Endothelial cell of umbilical vein (primary cell): ENCODE measurements around the gene ZNF425. TPM values are rescaled to one million over a fixed set of nuclear protein-coding genes. Genes with fewer than 3 reads are reported as not detected.

ENCODE experiments used
- BruUV-seq: library from RNA; stranded (reverse); fragments of 400-500 nt; replicated peaks from 2 replicates; lab custom pipeline; 2021; lab: Mats Ljungman, UMichigan
- CTCF ChIA-PET: fragments of 300-600, 350-600 bp; sonication (Branson Sonifier 250); formaldehyde crosslinking; loops from one replicate; lab custom pipeline; 2021; ENCODE audit warnings: antibody characterized with exemption, inconsistent platforms; lab: Charles Lee
- POLR2A ChIA-PET: fragments of 300-600, 350-600 bp; sonication (Branson Sonifier 250); formaldehyde crosslinking; loops from one replicate; lab custom pipeline; 2021; ENCODE audit warnings: antibody characterized with exemption, inconsistent platforms; lab: Charles Lee
- DNase-seq: peaks from one replicate; pipeline ENCODE4 v3.0.0-alpha.2; 2011; ENCODE audit warnings: low read depth, low spot score
- FAIRE-seq: peaks from 2 replicates; lab custom pipeline; 2011; peaks lifted over from hg19 to GRCh38; lab: Jason Lieb, UNC
- H2AFZ ChIP-seq: 2 replicates; pipeline ENCODE4 v1.6.0; 2012; ENCODE audit warnings: low read depth, low read length, control low read depth, inconsistent platforms
- H3K27ac ChIP-seq: 2 replicates; pipeline ENCODE4 v1.5.1; 2011; ENCODE audit warnings: low read depth, mild to moderate bottlenecking, control low read depth, low read length, moderate library complexity; ENCODE audit not compliant: insufficient read depth
- H3K27me3 ChIP-seq, 2 experiments: 2 replicates each; pipeline versions ENCODE4 v1.6.0 to v1.6.1; 2011; ENCODE audit warnings: low read length in 2 of 2, mixed read lengths in 1 of 2; ENCODE audit not compliant: control insufficient read depth in 2 of 2, insufficient read depth in 2 of 2
- H3K36me3 ChIP-seq, 2 experiments: 2 replicates in 1 of 2; 3 replicates in 1 of 2; pipeline ENCODE4 v1.5.1; 2011; ENCODE audit warnings: low read length in 2 of 2, mild to moderate bottlenecking in 1 of 2, moderate library complexity in 1 of 2; ENCODE audit not compliant: control insufficient read depth in 2 of 2, insufficient read depth in 2 of 2; ENCODE audit errors: extremely low read depth in 1 of 2
- H3K4me1 ChIP-seq: 3 replicates; pipeline ENCODE4 v1.5.1; 2011; ENCODE audit warnings: mild to moderate bottlenecking, low read length; ENCODE audit not compliant: control insufficient read depth, insufficient read depth; ENCODE audit errors: extremely low read depth
- H3K4me2 ChIP-seq: 2 replicates; pipeline ENCODE4 v1.6.1; 2011; ENCODE audit warnings: low read length, control low read depth, mixed read lengths; ENCODE audit not compliant: insufficient read depth
- H3K4me3 ChIP-seq, 3 experiments: fragments of 200-600 bp in 1 of 3; sonication (generic), shearing (Covaris generic) in 1 of 3; replicated peaks in 1 of 3; 2 replicates each; pipeline ENCODE4 v1.5.1; 2011 to 2016; ENCODE audit warnings: control low read depth in 3 of 3, low read length in 3 of 3, mild to moderate bottlenecking in 2 of 3, inconsistent platforms in 1 of 3, low read depth in 1 of 3, moderate library complexity in 1 of 3; ENCODE audit not compliant: insufficient read depth in 1 of 3
- H3K79me2 ChIP-seq: 2 replicates; pipeline ENCODE4 v1.6.0; 2012; ENCODE audit warnings: low read length, inconsistent platforms; ENCODE audit not compliant: control insufficient read depth, insufficient read depth
- H3K9ac ChIP-seq: replicated peaks from 2 replicates; pipeline ENCODE3; 2011; ENCODE audit warnings: low read length, control low read depth; ENCODE audit not compliant: insufficient read depth; ENCODE audit errors: extremely low read depth
- H3K9me1 ChIP-seq: replicated peaks from 3 replicates; pipeline ENCODE4 v1.6.0; 2011; ENCODE audit warnings: mild to moderate bottlenecking, low read length; ENCODE audit not compliant: control insufficient read depth, insufficient read depth; ENCODE audit errors: extremely low read depth
- H3K9me3 ChIP-seq: replicated peaks from 2 replicates; pipeline ENCODE4 v1.5.1; 2012; ENCODE audit warnings: low read length, inconsistent platforms; ENCODE audit not compliant: control insufficient read depth, insufficient read depth
- H4K20me1 ChIP-seq: replicated peaks from 2 replicates; pipeline ENCODE3; 2011; ENCODE audit warnings: mild to moderate bottlenecking, low read length; ENCODE audit not compliant: control insufficient read depth, insufficient read depth; ENCODE audit errors: extremely low read depth
- CTCF ChIP-seq, 2 donors: IDR thresholded peaks; 1 replicate in 1 of 2; 2 replicates in 1 of 2; pipeline ENCODE4 v1.5.1; 2011; ENCODE audit warnings: low read length in 2 of 2, mild to moderate bottlenecking in 2 of 2, moderate library complexity in 2 of 2, control low read depth in 1 of 2, inconsistent platforms in 1 of 2, low read depth in 1 of 2; ENCODE audit not compliant: insufficient read depth in 1 of 2; ENCODE audit errors: extremely low read depth in 1 of 2
- GATA2 ChIP-seq: IDR thresholded peaks from 2 replicates; pipeline ENCODE4 v1.7.0; 2011; ENCODE audit warnings: low read depth, mild to moderate bottlenecking, moderate library complexity, mixed read lengths, low read length; ENCODE audit not compliant: insufficient read length, insufficient read depth
- POLR2A ChIP-seq: IDR thresholded peaks from 2 replicates; pipeline ENCODE4 v1.6.1; 2012; ENCODE audit warnings: low read depth, mild to moderate bottlenecking, control low read depth, low read length
- dilution Hi-C: fragments of 300-500 bp; cut with MboI; formaldehyde crosslinking; loops from one replicate; pipeline ENCODE4 v1.15.0; 2019; ENCODE audit warnings: low sequenced_read_pairs; ENCODE audit not compliant: extremely low pct_ligation_motif_present
- intact Hi-C: fragments of 100-400 bp; cut with micrococcal nuclease; formaldehyde crosslinking; loops from one replicate; pipeline ENCODE4 v1.10.0; 2022
- polyA plus RNA-seq, 4 experiments: library from polyadenylated mRNA; depleted of rRNA in 3 of 4; stranded (reverse) in 3 of 4; unstranded in 1 of 4; fragments of >200 nt; gene quantifications; 2 replicates each; pipeline versions ENCODE4 v1.2.1 to v1.2.3, GENCODE V29; 2011 to 2012; ENCODE audit warnings: missing spikeins in 1 of 4
- total RNA-seq: library from RNA; stranded (reverse); gene quantifications from 2 replicates; pipeline ENCODE4 v1.2.3, GENCODE V29; 2021

The ZNF425 gene
- total and polyA plus RNA-seq, 2 donors (not counting 3 experiments of a cell fraction or from before 2014, with no cell fraction given), result 0.68 to 0.93 TPM

- intact Hi-C loops, result no loop called here
- BruUV-seq, result no TSS peak
- H3K9ac ChIP-seq, result no peak overlapping the region
- H3K36me3 ChIP-seq, result peaks cover 9 to 21% of the 10 kb centered on the region in 2 experiments
- H3K9me1 ChIP-seq, result no peaks in the 10 kb centered on the region
- no peaks in the 10 kb centered on the region for H3K9me3 ChIP-seq
- no peaks in the 10 kb centered on the region for H3K79me2 ChIP-seq
- H3K4me2 ChIP-seq, result no peak overlapping the region
- dilution Hi-C loops, result no loop called here
- TF ChIP-seq CTCF (IDR thresholded peaks at IDR 0.05; ENCODE audit: extremely low read depth in 1 of 2, insufficient read depth in 1 of 2, low read depth in 1 of 2, low read length in 2 of 2), result peak; percentile 23 to 40
- no peak for TF ChIP-seq GATA2
- H3K27me3 ChIP-seq, result no peaks in the 10 kb centered on the region
- ChIA-PET CTCF (interaction anchor here (1.9 to 2.1 kb wide), 2 partner anchors 66 kb away, joined by 4 to 6 read pairs; no protein-coding TSS in a partner anchor), POLR2A (no interaction called here)
- no peaks in the 10 kb centered on the region for H4K20me1 ChIP-seq
- H3K4me1 ChIP-seq, result no peaks in the 10 kb centered on the region
- H3K27ac ChIP-seq, result no peak overlapping the region
- FAIRE-seq (no peak), DNase-seq (no peak)
- no peak overlapping the region for H3K4me3 ChIP-seq
- H2AFZ ChIP-seq, result no peak overlapping the region
Measured at GRCh38 chr7:149071641-149072437, 54.3 kb downstream of the ZNF425 start.

GRCh38 chr7:149071182-149071635 is 54.9 kb downstream of the ZNF425 start:
- H3K4me1 ChIP-seq, result no peaks in the 10 kb centered on the region
- no peaks in the 10 kb centered on the region for H3K9me3 ChIP-seq
- no peak overlapping the region for H2AFZ ChIP-seq
- FAIRE-seq (no peak), DNase-seq (no peak)
- H3K27ac ChIP-seq, result no peak overlapping the region
- intact Hi-C loops (no loop called here), dilution Hi-C loops (no loop called here)
- H3K4me2 ChIP-seq, result no peak overlapping the region
- BruUV-seq, result no TSS peak
- POLR2A ChIA-PET, result no interaction called here
- H4K20me1 ChIP-seq, result no peaks in the 10 kb centered on the region
- H3K9me1 ChIP-seq, result no peaks in the 10 kb centered on the region
- H3K9ac ChIP-seq, result no peak overlapping the region
- peaks cover 9 to 21% of the 10 kb centered on the region in 2 experiments for H3K36me3 ChIP-seq
- no peaks in the 10 kb centered on the region for H3K27me3 ChIP-seq
- no peaks in the 10 kb centered on the region for H3K79me2 ChIP-seq
- CTCF ChIA-PET, result interaction anchor here (2.1 kb wide), 1 partner anchor 66 kb away, joined by 4 read pairs; no protein-coding TSS in a partner anchor
- H3K4me3 ChIP-seq, result no peak overlapping the region
- TF ChIP-seq POLR2A, result no peak
